ENCODE results near the gene ARHGEF17.

Gene ARHGEF17

GRCh38 chr11:73306977-73307322, 1.1 kb upstream of the ARHGEF17 start (continued):
- TF ChIP-seq ELK4 (IDR thresholded peaks at IDR 0.05; ENCODE audit: borderline replicate concordance, low read depth, low read length): no peak
- TF ChIP-seq ZNF610 (tag by site-specific recombination; IDR thresholded peaks at IDR 0.05; ENCODE audit: borderline replicate concordance): no peak
- TF ChIP-seq FEZF1 (tag by site-specific recombination; IDR thresholded peaks at IDR 0.05): 0 out of 2 replicates have a peak, but pooled peaks have one; percentile 16
- no peak for TF ChIP-seq GLI2 (tag by site-specific recombination; IDR thresholded peaks at IDR 0.05; ENCODE audit: borderline replicate concordance, low read depth)
- TF ChIP-seq ZNF140 (tag by site-specific recombination; IDR thresholded peaks at IDR 0.05): no peak
- 0 out of 2 replicates have a peak, but pooled peaks have one; percentile 36 for TF ChIP-seq TRIM28 (IDR thresholded peaks at IDR 0.05; ENCODE audit: borderline replicate concordance, low read length)

GRCh38 chr11:73307323-73308002, 613 bp upstream of the ARHGEF17 start:
- CTCF ChIA-PET: interaction anchor here (0.6 to 6.7 kb wide), 42 partner anchors 8 to 1028 kb away, joined by 3 to 185 read pairs (median 5); no protein-coding TSS in a partner anchor
- 0 out of 2 replicates have a peak, but pooled peaks cover 3% of the 10 kb centered on the region for H3K4me1 ChIP-seq (ENCODE audit: control insufficient read depth, insufficient read depth, low read length)
- peak overlapping the region; percentile 80 for H3K27ac ChIP-seq (ENCODE audit: extremely low read depth, low read depth, low read length)
- POLR2A ChIA-PET: interaction anchor here (0.5 to 3.6 kb wide), 29 partner anchors 8 to 863 kb away, joined by 3 to 32 read pairs (median 4); partner anchors contain the start of genes C2CD3, PPME1 and RELT
- no peaks in the 10 kb centered on the region for H3K9me3 ChIP-seq (ENCODE audit: control insufficient read depth, insufficient read depth, low read depth, low read length)
- H3K4me3 ChIP-seq (ENCODE audit: low read depth, low read length): peak overlapping the region; percentile 57
- no peaks in the 10 kb centered on the region for H3K36me3 ChIP-seq (ENCODE audit: control insufficient read depth in 2 of 2, insufficient read depth in 1 of 2, low read length in 2 of 2)
- no peak; the same call in 1 of the 2 replicates for TF ChIP-seq ZFP69B (tag by site-specific recombination; IDR thresholded peaks at IDR 0.05)
- no peak for TF ChIP-seq ZNF132 (tag by site-specific recombination; IDR thresholded peaks at IDR 0.05; ENCODE audit: borderline replicate concordance)
- TF ChIP-seq ZNF148 (tag by site-specific recombination; IDR thresholded peaks at IDR 0.05; ENCODE audit: borderline replicate concordance): no peak
- no peak for TF ChIP-seq ZBTB7A (tag by site-specific recombination; IDR thresholded peaks at IDR 0.05; ENCODE audit: low read depth)
- no peak for TF ChIP-seq ZNF350 (tag by site-specific recombination; IDR thresholded peaks at IDR 0.05)
- TF ChIP-seq ZNF266 (tag by site-specific recombination; IDR thresholded peaks at IDR 0.05; ENCODE audit: low read depth): no peak
- TF ChIP-seq ZNF112 (tag by site-specific recombination; IDR thresholded peaks at IDR 0.05): no peak
- no peak for TF ChIP-seq ZNF580 (tag by site-specific recombination; IDR thresholded peaks at IDR 0.05)
- TF ChIP-seq ZNF239 (tag by site-specific recombination; IDR thresholded peaks at IDR 0.05): no peak
- no peak for TF ChIP-seq ZNF626 (tag by site-specific recombination; IDR thresholded peaks at IDR 0.05)
- no peak for TF ChIP-seq ZNF48 (tag by site-specific recombination; IDR thresholded peaks at IDR 0.05)
- no peak; the same call in 1 of the 2 replicates for TF ChIP-seq ZNF2 (tag by site-specific recombination; IDR thresholded peaks at IDR 0.05)
- no peak for TF ChIP-seq ZNF843 (tag by site-specific recombination; IDR thresholded peaks at IDR 0.05)
- no peak for TF ChIP-seq ZNF138 (tag by site-specific recombination; IDR thresholded peaks at IDR 0.05; ENCODE audit: borderline replicate concordance)
- TF ChIP-seq ZNF146 (tag by site-specific recombination; IDR thresholded peaks at IDR 0.05): no peak
- TF ChIP-seq ZNF248 (tag by site-specific recombination; IDR thresholded peaks at IDR 0.05): no peak
- TF ChIP-seq KLF10 (tag by site-specific recombination; IDR thresholded peaks at IDR 0.05): peak; percentile 96
- TF ChIP-seq ZNF596 (tag by site-specific recombination; IDR thresholded peaks at IDR 0.05): no peak
- TF ChIP-seq GLIS2 (tag by site-specific recombination; IDR thresholded peaks at IDR 0.05): no peak
- TF ChIP-seq ZNF24 (tag by site-specific recombination; IDR thresholded peaks at IDR 0.05): peak; percentile 62; the same call in 1 of the 2 replicates
- TF ChIP-seq YY1 (tag by site-specific recombination; IDR thresholded peaks at IDR 0.05): no peak
- TF ChIP-seq TSHZ1 (tag by site-specific recombination; IDR thresholded peaks at IDR 0.05; ENCODE audit: borderline replicate concordance): no peak
- TF ChIP-seq KLF17 (tag by site-specific recombination; IDR thresholded peaks at IDR 0.05): peak; percentile 80
